Measurements from ENCODE around the gene CLCN3. TPM values are rescaled to one million over a fixed set of nuclear protein-coding genes. Genes with fewer than 3 reads are reported as not detected.

The CLCN3 gene
- polyA plus RNA-seq, 4 donors, result 8.6 to 48.3 (median 19.4) TPM

DNA sequence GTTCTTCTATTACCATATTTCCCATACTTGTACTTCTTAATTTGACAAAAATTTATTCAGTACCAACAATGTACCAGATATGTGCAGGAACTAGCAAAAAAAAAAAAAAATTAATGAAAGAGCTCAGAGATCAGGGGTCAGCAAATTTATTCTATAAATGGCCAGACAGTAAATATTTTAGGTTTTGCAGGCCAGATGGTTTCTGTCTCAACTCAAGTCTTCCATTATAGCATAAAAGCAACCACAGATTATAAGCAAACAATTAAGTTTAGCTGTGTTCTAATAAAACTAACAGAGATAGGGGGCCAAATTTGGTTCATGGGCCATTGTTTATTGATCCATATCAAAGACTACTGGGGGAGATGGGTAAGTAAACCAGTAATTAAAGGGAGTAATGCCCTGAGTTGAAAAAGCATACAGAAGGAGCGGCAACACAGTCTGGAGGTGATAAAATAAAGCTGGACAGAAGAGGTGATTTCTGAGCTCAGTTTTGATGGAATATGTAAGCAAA lies 27.3 kb upstream of the CLCN3 start:
- Histone ChIP-seq H3K9me3 (ENCODE audit: control insufficient read depth in 2 of 2, insufficient read depth in 1 of 2, low read depth in 1 of 2, low read length in 1 of 2) (no peaks in the 10 kb centered on the region), H3K36me3 (ENCODE audit: control insufficient read depth in 3 of 3, insufficient read depth in 2 of 3, low read depth in 1 of 3, low read length in 3 of 3) (peaks cover 0 to 14% (median 0%) of the 10 kb centered on the region in 3 donors), H3K27ac (ENCODE audit: low read depth in 1 of 3, low read length in 2 of 3) (no peak overlapping the region), H3K27me3 (ENCODE audit: control insufficient read depth in 3 of 3, insufficient read depth in 3 of 3, low read length in 3 of 3) (no peaks in the 10 kb centered on the region), H3K4me3 (ENCODE audit: low read depth in 1 of 3, low read length in 3 of 3) (no peak overlapping the region), H3K4me1 (ENCODE audit: control insufficient read depth in 3 of 3, insufficient read depth in 2 of 3, low read depth in 1 of 3, low read length in 2 of 3) (no peaks in the 10 kb centered on the region)
- WGBS, 3 donors, result 91 to 95% (median 95%) methylated on average over 1 of the region's 1 CpG
- FAIRE-seq (no peak), DNase-seq (no peak)

DNA sequence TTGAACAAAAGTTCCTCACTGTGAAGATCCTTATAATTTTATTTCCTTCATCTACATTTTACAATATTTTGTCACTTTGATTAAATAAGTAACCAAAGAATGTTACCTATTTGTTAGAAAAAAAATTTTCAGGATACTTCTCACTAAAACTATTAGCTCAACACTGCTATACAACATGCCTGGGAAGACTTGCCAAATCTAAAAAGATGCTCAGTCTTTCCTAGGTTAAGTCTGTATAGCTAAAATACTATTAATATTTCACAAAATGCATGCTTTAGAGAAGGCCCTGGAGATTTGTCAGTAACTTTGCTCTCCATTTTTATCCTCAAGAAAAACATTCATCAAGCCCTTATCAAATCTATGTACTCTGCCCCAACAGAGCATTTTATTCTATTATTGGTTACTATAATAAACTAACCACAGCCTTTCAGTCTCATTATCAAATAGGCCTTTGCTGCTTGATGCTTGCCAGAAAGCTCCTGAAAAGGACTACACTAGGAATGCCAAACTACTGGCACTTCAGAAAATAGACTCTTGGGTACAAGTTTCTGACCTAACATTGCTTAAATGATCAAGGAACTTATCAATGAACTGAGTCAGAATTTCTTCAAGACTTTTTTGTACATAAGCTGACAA lies 25.7 kb upstream of the CLCN3 start:
- no peak for FAIRE-seq

DNA sequence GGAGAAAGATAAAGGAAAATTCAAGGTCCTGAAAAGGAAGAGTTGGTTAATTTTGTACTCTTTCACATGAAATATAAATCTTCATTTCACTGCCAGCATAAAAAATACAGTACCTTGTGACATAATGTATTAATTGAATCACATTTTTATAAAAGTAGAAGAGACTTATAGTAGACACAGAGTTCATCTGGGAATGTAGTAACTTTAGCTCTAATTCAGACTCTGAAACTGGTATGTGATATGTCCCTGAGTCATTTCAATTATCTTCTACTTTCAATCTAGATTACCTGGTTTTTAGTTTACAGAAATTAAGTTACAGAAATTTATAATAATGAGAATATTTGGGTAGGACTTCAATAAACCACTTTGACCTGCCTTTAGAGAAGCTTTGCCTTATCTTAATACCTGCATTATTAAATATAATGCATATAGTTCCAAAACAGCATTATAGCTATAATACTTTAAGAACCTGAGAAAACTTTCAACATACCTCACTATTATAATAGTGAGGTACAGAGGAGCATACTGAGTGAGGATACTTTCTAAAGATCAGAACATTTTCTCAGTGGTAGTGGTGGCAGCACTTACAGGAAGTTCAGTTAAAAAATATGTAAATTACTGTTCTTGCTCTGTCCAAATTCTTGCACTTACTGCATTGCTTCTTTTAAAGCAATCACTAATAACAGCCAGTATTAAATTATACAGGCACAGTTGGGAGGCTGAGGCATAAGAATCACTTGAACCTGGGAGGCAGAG lies 19.2 kb upstream of the CLCN3 start:
- Histone ChIP-seq H3K36me3 (ENCODE audit: control insufficient read depth in 3 of 3, insufficient read depth in 2 of 3, low read depth in 1 of 3, low read length in 3 of 3) (peaks cover 2 to 10% (median 3%) of the 10 kb centered on the region in 3 donors), H3K4me1 (ENCODE audit: control insufficient read depth in 3 of 3, insufficient read depth in 2 of 3, low read depth in 1 of 3, low read length in 2 of 3) (no peaks in the 10 kb centered on the region), H3K27ac (ENCODE audit: low read depth in 1 of 3, low read length in 2 of 3) (no peak overlapping the region), H3K9me3 (ENCODE audit: control insufficient read depth in 2 of 2, insufficient read depth in 1 of 2, low read depth in 1 of 2, low read length in 1 of 2) (no peaks in the 10 kb centered on the region), H3K4me3 (ENCODE audit: low read depth in 1 of 3, low read length in 3 of 3) (no peak overlapping the region), H3K27me3 (ENCODE audit: control insufficient read depth in 3 of 3, insufficient read depth in 3 of 3, low read length in 3 of 3) (no peaks in the 10 kb centered on the region)
- DNase-seq (no peak), FAIRE-seq (peak; percentile 59)

More for the DNA sequence above, 25.7 kb upstream of the CLCN3 start:
- Histone ChIP-seq H3K9me3 (ENCODE audit: control insufficient read depth in 2 of 2, insufficient read depth in 1 of 2, low read depth in 1 of 2, low read length in 1 of 2) (no peaks in the 10 kb centered on the region), H3K27me3 (ENCODE audit: control insufficient read depth in 3 of 3, insufficient read depth in 3 of 3, low read length in 3 of 3) (no peaks in the 10 kb centered on the region), H3K27ac (ENCODE audit: low read depth in 1 of 3, low read length in 2 of 3) (no peak overlapping the region), H3K4me1 (ENCODE audit: control insufficient read depth in 3 of 3, insufficient read depth in 2 of 3, low read depth in 1 of 3, low read length in 2 of 3) (no peaks in the 10 kb centered on the region), H3K36me3 (ENCODE audit: control insufficient read depth in 3 of 3, insufficient read depth in 2 of 3, low read depth in 1 of 3, low read length in 3 of 3) (peaks cover 0 to 14% (median 0%) of the 10 kb centered on the region in 3 donors), H3K4me3 (ENCODE audit: low read depth in 1 of 3, low read length in 3 of 3) (no peak overlapping the region)
- no peak for DNase-seq

DNA sequence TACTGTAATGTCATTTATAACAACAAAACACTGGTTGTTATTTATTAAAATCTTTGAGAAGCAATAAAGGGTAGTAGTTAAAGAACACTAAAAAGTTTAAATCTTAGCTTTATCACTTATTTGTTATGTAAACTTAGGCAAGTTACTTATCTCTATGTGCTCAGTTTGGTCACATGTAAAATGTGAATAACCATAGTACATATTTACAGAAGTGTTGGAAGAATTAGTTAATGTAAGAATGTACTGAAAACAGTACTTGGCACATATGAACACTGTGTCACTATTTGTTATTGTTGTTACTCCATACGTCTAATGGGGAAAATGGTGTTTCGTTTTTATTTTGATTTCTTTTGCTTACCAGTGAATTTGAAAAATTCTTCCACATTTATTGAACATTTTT lies 17.1 kb upstream of the CLCN3 start:
- no peaks in the 10 kb centered on the region for H3K4me1 ChIP-seq (ENCODE audit: control insufficient read depth in 3 of 3, insufficient read depth in 2 of 3, low read depth in 1 of 3, low read length in 2 of 3)
- H3K36me3 ChIP-seq (ENCODE audit: control insufficient read depth in 3 of 3, insufficient read depth in 2 of 3, low read depth in 1 of 3, low read length in 3 of 3), result peaks cover 2 to 6% (median 3%) of the 10 kb centered on the region in 3 donors
- H3K27me3 ChIP-seq (ENCODE audit: control insufficient read depth in 3 of 3, insufficient read depth in 3 of 3, low read length in 3 of 3), result no peaks in the 10 kb centered on the region
- H3K4me3 ChIP-seq (ENCODE audit: low read depth in 1 of 3, low read length in 3 of 3), result no peak overlapping the region
- H3K27ac ChIP-seq (ENCODE audit: low read depth in 1 of 3, low read length in 2 of 3), result no peak overlapping the region
- H3K9me3 ChIP-seq (ENCODE audit: control insufficient read depth in 2 of 2, insufficient read depth in 1 of 2, low read depth in 1 of 2, low read length in 1 of 2), result no peaks in the 10 kb centered on the region
- no peak for DNase-seq
- peak; percentile 36 for FAIRE-seq
- WGBS, 3 donors, result 90 to 97% (median 94%) methylated on average over 2 of the region's 2 CpGs

DNA sequence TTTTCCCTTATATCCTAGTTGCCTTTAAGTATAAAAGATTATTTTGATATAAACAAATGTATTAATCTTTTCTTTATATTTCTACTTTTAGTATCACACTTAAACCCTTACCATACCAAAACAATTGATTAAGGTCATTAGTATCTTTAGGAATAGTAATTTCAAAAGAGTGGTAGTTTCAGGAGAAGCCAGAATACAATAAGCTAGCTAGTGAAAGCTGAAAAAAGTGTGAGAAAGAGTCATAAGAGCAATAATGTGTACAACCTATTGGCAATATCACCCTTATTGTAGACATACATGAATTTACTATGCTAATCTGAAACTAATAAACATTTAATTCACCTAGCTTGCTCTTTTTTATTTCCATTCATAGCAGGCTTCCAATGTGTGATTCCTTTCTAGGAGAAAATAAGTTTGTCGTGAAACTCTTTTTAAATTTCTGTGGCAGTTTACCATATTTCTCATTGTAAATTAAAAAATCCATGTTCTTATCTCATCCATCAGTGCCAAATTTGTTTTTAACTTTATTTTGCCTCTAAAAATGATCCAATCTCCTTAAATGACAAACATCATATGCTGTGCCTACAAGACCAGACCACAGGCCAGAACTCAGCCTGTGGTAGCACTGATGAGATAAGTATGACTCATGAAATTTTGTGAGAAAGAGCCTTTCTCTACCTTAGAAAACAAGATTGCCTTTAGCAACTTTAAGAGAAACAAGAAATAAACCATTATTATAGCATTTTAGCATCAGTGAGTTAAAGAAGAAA lies 16.1 kb upstream of the CLCN3 start:
- FAIRE-seq (no peak), DNase-seq (no peak)
- Histone ChIP-seq H3K27ac (ENCODE audit: low read depth in 1 of 3, low read length in 2 of 3) (no peak overlapping the region), H3K36me3 (ENCODE audit: control insufficient read depth in 3 of 3, insufficient read depth in 2 of 3, low read depth in 1 of 3, low read length in 3 of 3) (peaks cover 2 to 6% (median 3%) of the 10 kb centered on the region in 3 donors), H3K9me3 (ENCODE audit: control insufficient read depth in 2 of 2, insufficient read depth in 1 of 2, low read depth in 1 of 2, low read length in 1 of 2) (no peaks in the 10 kb centered on the region), H3K4me1 (ENCODE audit: control insufficient read depth in 3 of 3, insufficient read depth in 2 of 3, low read depth in 1 of 3, low read length in 2 of 3) (no peaks in the 10 kb centered on the region), H3K4me3 (ENCODE audit: low read depth in 1 of 3, low read length in 3 of 3) (no peak overlapping the region), H3K27me3 (ENCODE audit: control insufficient read depth in 3 of 3, insufficient read depth in 3 of 3, low read length in 3 of 3) (no peaks in the 10 kb centered on the region)
- WGBS, 3 donors, result 43 to 91% (median 60%) methylated on average over 1 of the region's 1 CpG

DNA sequence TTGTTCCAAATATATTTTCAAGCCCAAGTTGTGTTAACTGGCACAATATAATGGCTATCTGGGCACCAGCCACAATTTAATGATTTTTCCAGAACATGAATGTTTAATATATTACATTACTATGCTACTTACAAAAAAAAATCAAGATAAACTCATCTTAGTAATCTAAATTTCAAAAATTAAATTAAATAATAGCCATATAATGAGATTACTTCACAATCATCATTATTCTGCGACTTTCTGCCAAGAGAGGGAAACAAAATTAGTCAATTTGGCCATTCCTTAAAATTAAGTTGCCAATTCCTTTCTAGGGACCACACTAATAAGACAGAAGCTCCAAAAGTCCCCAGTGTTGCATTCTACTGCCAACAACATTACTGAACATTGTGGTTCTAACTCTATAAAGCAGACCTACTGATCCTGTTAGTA lies 15.5 kb upstream of the CLCN3 start:
- H3K27ac ChIP-seq (ENCODE audit: low read depth in 1 of 3, low read length in 2 of 3), result no peak overlapping the region
- no peak for FAIRE-seq
- WGBS, 3 donors, result 98 to 100% (median 100%) methylated on average over 1 of the region's 1 CpG

DNA sequence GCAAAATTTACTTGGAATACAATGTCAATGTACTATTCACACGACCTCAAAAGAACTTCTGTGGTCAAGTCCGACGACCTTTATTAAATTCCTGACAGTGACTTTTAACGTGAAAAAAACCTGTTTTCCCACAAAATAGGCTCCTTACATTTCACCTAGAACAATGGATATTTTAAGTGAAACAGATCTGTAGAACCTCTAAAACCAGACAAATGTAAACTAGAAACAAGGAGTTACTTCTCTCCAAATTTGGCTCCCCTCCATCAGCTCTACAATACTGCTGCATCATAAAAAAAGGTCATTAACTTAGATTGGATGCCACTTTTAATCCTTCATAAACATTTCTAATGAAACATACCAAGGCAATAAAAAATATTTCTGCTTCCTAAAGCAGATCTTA lies 9.2 kb upstream of the CLCN3 start:
- Histone ChIP-seq H3K4me3 (ENCODE audit: low read depth in 1 of 3, low read length in 3 of 3) (no peak overlapping the region), H3K4me1 (ENCODE audit: control insufficient read depth in 3 of 3, insufficient read depth in 2 of 3, low read depth in 1 of 3, low read length in 2 of 3) (peaks cover 0 to 4% (median 0%) of the 10 kb centered on the region in 3 donors), H3K36me3 (ENCODE audit: control insufficient read depth in 3 of 3, insufficient read depth in 2 of 3, low read depth in 1 of 3, low read length in 3 of 3) (no peaks in the 10 kb centered on the region), H3K27ac (ENCODE audit: low read depth in 1 of 3, low read length in 2 of 3) (no peak overlapping the region), H3K27me3 (ENCODE audit: control insufficient read depth in 3 of 3, insufficient read depth in 3 of 3, low read length in 3 of 3) (no peaks in the 10 kb centered on the region), H3K9me3 (ENCODE audit: control insufficient read depth in 2 of 2, insufficient read depth in 1 of 2, low read depth in 1 of 2, low read length in 1 of 2) (no peaks in the 10 kb centered on the region)
- WGBS, 3 donors, result 33 to 41% (median 35%) methylated on average over 4 of the region's 4 CpGs
- no peak for DNase-seq
- no peak for FAIRE-seq

More for the DNA sequence above, 15.5 kb upstream of the CLCN3 start:
- Histone ChIP-seq H3K27me3 (ENCODE audit: control insufficient read depth in 3 of 3, insufficient read depth in 3 of 3, low read length in 3 of 3) (no peaks in the 10 kb centered on the region), H3K36me3 (ENCODE audit: control insufficient read depth in 3 of 3, insufficient read depth in 2 of 3, low read depth in 1 of 3, low read length in 3 of 3) (peaks cover 2 to 6% (median 3%) of the 10 kb centered on the region in 3 donors), H3K4me3 (ENCODE audit: low read depth in 1 of 3, low read length in 3 of 3) (no peak overlapping the region), H3K9me3 (ENCODE audit: control insufficient read depth in 2 of 2, insufficient read depth in 1 of 2, low read depth in 1 of 2, low read length in 1 of 2) (no peaks in the 10 kb centered on the region), H3K4me1 (ENCODE audit: control insufficient read depth in 3 of 3, insufficient read depth in 2 of 3, low read depth in 1 of 3, low read length in 2 of 3) (no peaks in the 10 kb centered on the region)
- DNase-seq, result no peak
